IMR-90 (cell line): Measurements from ENCODE around the gene ZBTB14. TPM values are rescaled to one million over a fixed set of nuclear protein-coding genes. Genes with fewer than 3 reads are reported as not detected.

ENCODE experiments used
- ATAC-seq: fragments of 200-7000 bp; cut with Tn5 transposase; 2 replicates; pipeline ENCODE4 v1.9.1; 2020; ENCODE audit warnings: low read depth, mild to moderate bottlenecking, moderate library complexity
- BruUV-seq: library from RNA; stranded (reverse); fragments of 400-500 nt; replicated peaks from 2 replicates; lab custom pipeline; 2021; lab: Mats Ljungman, UMichigan
- CTCF ChIA-PET: fragments of 300-600 bp; formaldehyde crosslinking; extraction: SDS; loops from one replicate; lab custom pipeline; 2021; ENCODE audit warnings: antibody characterized with exemption; lab: Yijun Ruan, JAX
- POLR2A ChIA-PET: fragments of 300-600 bp; sonication (Branson Sonifier 250); formaldehyde crosslinking; loops from one replicate; lab custom pipeline; 2022; ENCODE audit warnings: antibody characterized with exemption; ENCODE audit not compliant: unreplicated experiment; lab: Charles Lee
- DNase-seq: peaks from one replicate; pipeline ENCODE4 v3.0.0; 2013
- H2AFZ ChIP-seq: replicated peaks from 2 replicates; pipeline ENCODE3; 2013; ENCODE audit warnings: low read length, mild to moderate bottlenecking; ENCODE audit not compliant: poor library complexity
- H2AK5ac ChIP-seq: 2 replicates; pipeline ENCODE4 v1.6.1; 2013; ENCODE audit warnings: low read depth, low read length, inconsistent platforms
- H2AK9ac ChIP-seq: replicated peaks from 2 replicates; pipeline ENCODE3; 2013; ENCODE audit warnings: mild to moderate bottlenecking, low read depth, low read length, moderate library complexity; ENCODE audit not compliant: poor library complexity
- H2BK120ac ChIP-seq: 2 replicates; pipeline ENCODE4 v1.6.1; 2013; ENCODE audit warnings: low read depth, low read length, inconsistent platforms
- H2BK15ac ChIP-seq: 3 replicates; pipeline ENCODE4 v1.6.1; 2013; ENCODE audit warnings: low read depth, low read length, inconsistent platforms
- H2BK20ac ChIP-seq: 2 replicates; pipeline ENCODE4 v1.6.1; 2013; ENCODE audit warnings: low read depth, mild to moderate bottlenecking, inconsistent platforms, low read length, moderate library complexity
- H2BK5ac ChIP-seq: 2 replicates; pipeline ENCODE4 v1.6.1; 2013; ENCODE audit warnings: mild to moderate bottlenecking, low read depth, low read length, inconsistent platforms; ENCODE audit not compliant: poor library complexity, severe bottlenecking
- H3K14ac ChIP-seq: replicated peaks from 2 replicates; pipeline ENCODE4 v1.6.1; 2013; ENCODE audit warnings: low read depth, low read length, inconsistent platforms
- H3K18ac ChIP-seq: 2 replicates; pipeline ENCODE4 v1.6.1; 2013; ENCODE audit warnings: low read depth, low read length, control low read depth
- H3K23ac ChIP-seq: 2 replicates; pipeline ENCODE4 v1.6.1; 2013; ENCODE audit warnings: low read depth, low read length, inconsistent platforms
- H3K27ac ChIP-seq: 2 replicates; pipeline ENCODE4 v1.5.1; 2013; ENCODE audit warnings: mild to moderate bottlenecking, control low read depth, low read length; ENCODE audit not compliant: insufficient read depth
- H3K27me3 ChIP-seq: 2 replicates; pipeline ENCODE4 v1.6.1; 2013; ENCODE audit warnings: low read length; ENCODE audit not compliant: control insufficient read depth, insufficient read depth
- H3K36me3 ChIP-seq: 2 replicates; pipeline ENCODE4 v1.6.1; 2013; ENCODE audit warnings: low read length, mixed read lengths; ENCODE audit not compliant: control insufficient read depth, insufficient read depth
- H3K4ac ChIP-seq: 2 replicates; pipeline ENCODE4 v1.6.1; 2013; ENCODE audit warnings: low read depth, low read length, inconsistent platforms
- H3K4me1 ChIP-seq: 2 replicates; pipeline ENCODE4 v1.6.1; 2013; ENCODE audit warnings: low read length, mixed read lengths; ENCODE audit not compliant: control insufficient read depth, insufficient read depth
- H3K4me2 ChIP-seq: 2 replicates; pipeline ENCODE4 v1.6.1; 2013; ENCODE audit warnings: low read depth, mild to moderate bottlenecking, control low read depth, low read length, moderate library complexity
- H3K4me3 ChIP-seq: 2 replicates; pipeline ENCODE4 v1.5.1; 2013; ENCODE audit warnings: low read depth, mild to moderate bottlenecking, control low read depth, low read length, moderate library complexity; ENCODE audit not compliant: insufficient read depth
- H3K56ac ChIP-seq: 2 replicates; pipeline ENCODE4 v1.6.1; 2013; ENCODE audit warnings: low read length, inconsistent platforms; ENCODE audit not compliant: insufficient read depth; ENCODE audit errors: extremely low read depth
- H3K79me1 ChIP-seq, 2 experiments: 2 replicates each; pipeline ENCODE4 v1.6.1; 2013; ENCODE audit warnings: low read length in 2 of 2, inconsistent platforms in 1 of 2, low read depth in 1 of 2
- H3K9ac ChIP-seq: 2 replicates; pipeline ENCODE4 v1.6.1; 2013; ENCODE audit warnings: low read depth, low read length, control low read depth
- H3K9me1 ChIP-seq: 2 replicates; pipeline ENCODE4 v1.6.1; 2013; ENCODE audit warnings: low read length, inconsistent platforms; ENCODE audit not compliant: insufficient read depth
- H3K9me3 ChIP-seq: 2 replicates; pipeline ENCODE4 v1.6.1; 2013; ENCODE audit warnings: low read length; ENCODE audit not compliant: control insufficient read depth, insufficient read depth
- H4K20me1 ChIP-seq: 2 replicates; pipeline ENCODE4 v1.6.1; 2013; ENCODE audit warnings: low read length, inconsistent platforms; ENCODE audit not compliant: insufficient read depth
- H4K5ac ChIP-seq: 2 replicates; pipeline ENCODE4 v1.6.1; 2013; ENCODE audit warnings: mild to moderate bottlenecking, low read depth, low read length, control low read depth
- H4K8ac ChIP-seq, 2 experiments: 2 replicates each; pipeline ENCODE4 v1.6.1; 2013; ENCODE audit warnings: low read depth in 2 of 2, low read length in 2 of 2, control low read depth in 1 of 2, inconsistent platforms in 1 of 2
- H4K91ac ChIP-seq: 2 replicates; pipeline ENCODE4 v1.6.1; 2013; ENCODE audit warnings: low read depth, low read length, inconsistent platforms; ENCODE audit not compliant: insufficient read depth
- BHLHE40 ChIP-seq: fragments of 150-350 bp; IDR thresholded peaks from 2 replicates; pipeline ENCODE4 v1.6.1; 2016; ENCODE audit warnings: mild to moderate bottlenecking, low read depth, low read length
- CEBPB ChIP-seq: IDR thresholded peaks from 2 replicates; pipeline ENCODE4 v1.6.1; 2012; ENCODE audit warnings: low read depth, low read length, improper control_type of control experiment
- CHD1 ChIP-seq: IDR thresholded peaks from 2 replicates; pipeline ENCODE4 v1.6.1; 2012; ENCODE audit warnings: low read depth, low read length, improper control_type of control experiment
- FOS ChIP-seq: fragments of 150-350 bp; IDR thresholded peaks from 2 replicates; pipeline ENCODE4 v1.6.1; 2016; ENCODE audit warnings: low read depth, low read length
- MAZ ChIP-seq: IDR thresholded peaks from 2 replicates; pipeline ENCODE4 v1.6.1; 2012; ENCODE audit warnings: low read depth, mild to moderate bottlenecking, low read length, improper control_type of control experiment, moderate library complexity, borderline replicate concordance
- MXI1 ChIP-seq: IDR thresholded peaks from 2 replicates; pipeline ENCODE4 v1.6.1; 2012; ENCODE audit warnings: low read depth, mild to moderate bottlenecking, low read length, moderate library complexity, borderline replicate concordance
- NFE2L2 ChIP-seq: fragments of 150-350 bp; IDR thresholded peaks from 2 replicates; pipeline ENCODE4 v1.6.1; 2016; ENCODE audit warnings: low read depth, mild to moderate bottlenecking, low read length
- POLR2A ChIP-seq: IDR thresholded peaks from 2 replicates; pipeline ENCODE4 v1.6.1; 2012; ENCODE audit warnings: mild to moderate bottlenecking, low read depth, low read length
- RAD21 ChIP-seq: IDR thresholded peaks from 2 replicates; pipeline ENCODE4 v1.6.1; 2012; ENCODE audit warnings: low read length, improper control_type of control experiment
- RCOR1 ChIP-seq: IDR thresholded peaks from 2 replicates; pipeline ENCODE4 v1.6.1; 2012; ENCODE audit warnings: mild to moderate bottlenecking, low read length, improper control_type of control experiment; ENCODE audit not compliant: insufficient replicate concordance
- RFX5 ChIP-seq: IDR thresholded peaks from 2 replicates; pipeline ENCODE4 v1.8.0; 2012; ENCODE audit warnings: low read depth, mild to moderate bottlenecking, low read length, moderate library complexity
- SMC3 ChIP-seq: fragments of 150-350 bp; IDR thresholded peaks from 2 replicates; pipeline ENCODE4 v1.6.1; 2016; ENCODE audit warnings: low read depth, mild to moderate bottlenecking, antibody characterized with exemption, low read length, moderate library complexity
- WGBS, 2 experiments: methylation state at CpG; one replicate each; pipeline versions ENCODE4 v1.1.5 to v1.1.7; 2013; ENCODE audit warnings: missing lambda C conversion rate in 2 of 2; ENCODE audit not compliant: insufficient read length in 1 of 2; ENCODE audit errors: extremely low coverage in 2 of 2; 5-methylcytosine and 5-hydroxymethylcytosine counted together
- dilution Hi-C: fragments of 300-500 bp; cut with HindIII; formaldehyde crosslinking; loops from one replicate; pipeline ENCODE4 v1.14.3; 2018; ENCODE audit warnings: low sequenced_read_pairs; ENCODE audit not compliant: unreplicated experiment
- in situ Hi-C: fragments of 300-500 bp; cut with MboI; formaldehyde crosslinking; loops from 3 replicates; pipeline ENCODE4 v1.14.3; 2019; ENCODE audit warnings: low sequenced_read_pairs, inconsistent platforms, mixed read lengths
- intact Hi-C: fragments of 100-400 bp; cut with micrococcal nuclease; formaldehyde crosslinking; loops from 2 replicates; pipeline ENCODE4 v1.10.0; 2022
- polyA plus RNA-seq, 3 experiments: library from polyadenylated mRNA; depleted of rRNA; stranded (reverse); fragments of >200 nt; gene quantifications; 2 replicates each; pipeline ENCODE4 v1.2.3, GENCODE V29; 2012; ENCODE audit warnings: low replicate concordance in 1 of 3
- total RNA-seq: library from RNA; depleted of rRNA; stranded (reverse); fragments of >200 nt; gene quantifications from 2 replicates; pipeline ENCODE4 v1.2.3, GENCODE V29; 2012
- TF ChIP-seq, protein P1 (sequence below): conservative IDR thresholded peaks from 2 replicates; pipeline ENCODE4 v1.5.1; 2012; ENCODE audit warnings: mild to moderate bottlenecking, low read depth, low read length, improper control_type of control experiment
- TF ChIP-seq, protein P2 (sequence below): fragments of 150-350 bp; IDR thresholded peaks from 2 replicates; pipeline ENCODE4 v1.6.1; 2016; ENCODE audit warnings: low read depth, mild to moderate bottlenecking, low read length, moderate library complexity, borderline replicate concordance
- TF ChIP-seq, protein P3 (sequence below): fragments of 150-350 bp; IDR thresholded peaks from 2 replicates; pipeline ENCODE4 v1.6.1; 2017; ENCODE audit warnings: mild to moderate bottlenecking, antibody characterized with exemption, low read length, low read depth

ZBTB14 gene
- total and polyA plus RNA-seq, 2 of the 4 experiments (the other 2 are of a cell fraction): 5.8 to 9.1 TPM

DNA sequence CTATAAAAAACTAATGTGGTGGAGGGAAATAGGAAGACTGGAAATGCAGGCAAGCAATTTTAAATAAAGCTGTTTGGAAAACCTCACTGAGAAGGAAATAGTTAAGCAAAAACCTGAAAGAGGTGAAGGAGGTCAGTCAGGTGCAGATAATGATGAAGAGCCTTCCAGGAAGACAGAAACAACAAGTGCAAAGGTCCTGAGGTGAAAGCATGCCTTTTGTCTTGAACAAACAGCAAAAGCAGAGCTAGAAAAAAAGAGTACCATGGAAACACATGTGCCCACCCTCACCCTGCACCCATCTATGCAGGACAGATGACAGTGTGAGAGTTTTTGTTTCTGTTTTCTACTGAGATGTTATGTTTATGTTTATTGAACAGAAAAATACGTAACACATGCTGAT lies 8.1 kb upstream of the ZBTB14 start:
- Histone ChIP-seq H2BK20ac (no peak overlapping the region), H3K79me1 (no peaks in the 10 kb centered on the region), H3K9me3 (no peaks in the 10 kb centered on the region), H3K27me3 (peaks cover 6% of the 10 kb centered on the region; the same call in 1 of the 2 replicates), H2BK15ac (no peak overlapping the region), H3K4me2 (no peak overlapping the region), H3K4me3 (no peak overlapping the region), H3K4me1 (no peaks in the 10 kb centered on the region), H3K27ac (no peak overlapping the region), H4K20me1 (no peaks in the 10 kb centered on the region), H2AK5ac (no peak overlapping the region), H3K23ac (no peak overlapping the region), H3K56ac (no peak overlapping the region), H3K18ac (no peak overlapping the region), H4K91ac (no peak overlapping the region), H3K9me1 (no peaks in the 10 kb centered on the region), H3K4ac (no peak overlapping the region), H3K36me3 (no peaks in the 10 kb centered on the region), H3K14ac (no peak overlapping the region), H3K9ac (no peak overlapping the region), H4K5ac (no peak overlapping the region), H2AK9ac (no peak overlapping the region), H4K8ac (no peak overlapping the region), H2BK120ac (no peak overlapping the region), H2AFZ (no peak overlapping the region), H2BK5ac (no peak overlapping the region)
- BruUV-seq: no TSS peak
- POLR2A ChIA-PET: no interaction called here
- ATAC-seq (no peak), DNase-seq (no peak)
- TF ChIP-seq, protein P1, sequence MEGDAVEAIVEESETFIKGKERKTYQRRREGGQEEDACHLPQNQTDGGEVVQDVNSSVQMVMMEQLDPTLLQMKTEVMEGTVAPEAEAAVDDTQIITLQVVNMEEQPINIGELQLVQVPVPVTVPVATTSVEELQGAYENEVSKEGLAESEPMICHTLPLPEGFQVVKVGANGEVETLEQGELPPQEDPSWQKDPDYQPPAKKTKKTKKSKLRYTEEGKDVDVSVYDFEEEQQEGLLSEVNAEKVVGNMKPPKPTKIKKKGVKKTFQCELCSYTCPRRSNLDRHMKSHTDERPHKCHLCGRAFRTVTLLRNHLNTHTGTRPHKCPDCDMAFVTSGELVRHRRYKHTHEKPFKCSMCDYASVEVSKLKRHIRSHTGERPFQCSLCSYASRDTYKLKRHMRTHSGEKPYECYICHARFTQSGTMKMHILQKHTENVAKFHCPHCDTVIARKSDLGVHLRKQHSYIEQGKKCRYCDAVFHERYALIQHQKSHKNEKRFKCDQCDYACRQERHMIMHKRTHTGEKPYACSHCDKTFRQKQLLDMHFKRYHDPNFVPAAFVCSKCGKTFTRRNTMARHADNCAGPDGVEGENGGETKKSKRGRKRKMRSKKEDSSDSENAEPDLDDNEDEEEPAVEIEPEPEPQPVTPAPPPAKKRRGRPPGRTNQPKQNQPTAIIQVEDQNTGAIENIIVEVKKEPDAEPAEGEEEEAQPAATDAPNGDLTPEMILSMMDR: no peak
- TF ChIP-seq, protein P2, sequence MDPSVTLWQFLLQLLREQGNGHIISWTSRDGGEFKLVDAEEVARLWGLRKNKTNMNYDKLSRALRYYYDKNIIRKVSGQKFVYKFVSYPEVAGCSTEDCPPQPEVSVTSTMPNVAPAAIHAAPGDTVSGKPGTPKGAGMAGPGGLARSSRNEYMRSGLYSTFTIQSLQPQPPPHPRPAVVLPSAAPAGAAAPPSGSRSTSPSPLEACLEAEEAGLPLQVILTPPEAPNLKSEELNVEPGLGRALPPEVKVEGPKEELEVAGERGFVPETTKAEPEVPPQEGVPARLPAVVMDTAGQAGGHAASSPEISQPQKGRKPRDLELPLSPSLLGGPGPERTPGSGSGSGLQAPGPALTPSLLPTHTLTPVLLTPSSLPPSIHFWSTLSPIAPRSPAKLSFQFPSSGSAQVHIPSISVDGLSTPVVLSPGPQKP: no peak
- TF ChIP-seq SMC3 (no peak), RFX5 (no peak), FOS (no peak), CHD1 (no peak), NFE2L2 (no peak), POLR2A (no peak), MXI1 (no peak), RAD21 (no peak), RCOR1 (no peak), CEBPB (no peak), BHLHE40 (no peak), MAZ (no peak)
- TF ChIP-seq, protein P3, sequence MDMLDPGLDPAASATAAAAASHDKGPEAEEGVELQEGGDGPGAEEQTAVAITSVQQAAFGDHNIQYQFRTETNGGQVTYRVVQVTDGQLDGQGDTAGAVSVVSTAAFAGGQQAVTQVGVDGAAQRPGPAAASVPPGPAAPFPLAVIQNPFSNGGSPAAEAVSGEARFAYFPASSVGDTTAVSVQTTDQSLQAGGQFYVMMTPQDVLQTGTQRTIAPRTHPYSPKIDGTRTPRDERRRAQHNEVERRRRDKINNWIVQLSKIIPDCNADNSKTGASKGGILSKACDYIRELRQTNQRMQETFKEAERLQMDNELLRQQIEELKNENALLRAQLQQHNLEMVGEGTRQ: no peak
- intact Hi-C loops: no loop called here
- no CpG with 5 or more reads among the region's 1 CpG for WGBS, 2 experiments
- in situ Hi-C loops: no loop called here
- dilution Hi-C loops: no loop called here
- CTCF ChIA-PET: no interaction called here
